Middle frontal gyrus (tissue), 1 donor: Measurements from ENCODE around the gene DDX39B.
"Not testable (repeated sequence)": the region's sequence is repeated elsewhere in the genome, so short reads cannot be mapped to it uniquely, and the experiment has no call there.

ENCODE experiments used
- DNase-seq: peaks from one replicate; pipeline ENCODE4 v3.0.0-alpha.2; 2015; ENCODE audit warnings: low spot score; ENCODE audit errors: extremely low spot score

DDX39B gene

GRCh38 chr6:31487674-31488073 lies 54.1 kb downstream of the DDX39B start:
- DNase-seq, result not testable (repeated sequence)

GRCh38 chr6:31486065-31486837 lies 55.6 kb downstream of the DDX39B start:
- DNase-seq, result not testable (repeated sequence)

- DNase-seq, result no peak
Observed at GRCh38 chr6:31485055-31485454, 56.7 kb downstream of the DDX39B start.

- DNase-seq, result no peak
Observed at GRCh38 chr6:31483392-31483791, 58.4 kb downstream of the DDX39B start.

GRCh38 chr6:31480574-31480973 lies 61.2 kb downstream of the DDX39B start:
- no peak for DNase-seq
